ENCODE results near the gene DESI1. TPM values are rescaled to one million over a fixed set of nuclear protein-coding genes. Genes with fewer than 3 reads are reported as not detected.
"Not testable (repeated sequence)": the region's sequence is repeated elsewhere in the genome, so short reads cannot be mapped to it uniquely, and the experiment has no call there.

The DESI1 gene
- total RNA-seq, 1 experiment from 2014 or later: 26.0 TPM

DNA sequence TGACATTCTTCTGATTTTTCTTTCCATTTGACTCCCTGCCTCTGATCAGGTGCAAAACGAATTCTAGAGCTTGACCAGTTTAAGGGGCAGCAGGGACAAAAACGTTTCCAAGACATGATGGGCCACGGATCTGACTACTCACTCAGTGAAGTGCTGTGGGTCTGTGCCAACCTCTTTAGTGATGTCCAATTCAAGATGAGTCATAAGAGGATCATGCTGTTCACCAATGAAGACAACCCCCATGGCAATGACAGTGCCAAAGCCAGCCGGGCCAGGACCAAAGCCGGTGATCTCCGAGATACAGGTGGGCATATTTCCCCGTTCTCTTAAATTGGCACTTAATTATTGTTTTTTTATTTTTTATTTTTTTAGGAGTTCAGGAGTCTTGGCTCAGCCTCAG is 15.6 kb upstream of the DESI1 start:
- peak; percentile 70 for DNase-seq (ENCODE audit: low read depth)

DNA sequence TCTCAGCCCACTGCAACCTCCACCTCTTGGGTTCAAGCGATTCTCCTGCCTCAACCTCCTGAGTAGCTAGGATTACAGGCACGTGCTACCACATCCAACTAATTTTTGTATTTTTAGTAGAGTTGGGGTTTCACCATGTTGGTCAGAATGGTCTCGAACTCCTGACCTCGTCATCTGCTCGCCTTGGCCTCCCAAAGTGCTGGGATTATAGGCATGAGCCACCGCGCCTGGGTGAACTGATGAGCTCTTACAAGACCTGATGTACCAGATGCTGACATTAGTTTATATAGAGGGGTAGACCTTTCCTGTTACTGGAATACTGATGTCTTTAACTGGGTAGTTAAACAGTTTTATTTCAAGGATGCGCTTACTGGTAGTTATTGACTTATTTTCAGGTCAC is 13.8 kb upstream of the DESI1 start:
- DNase-seq (ENCODE audit: low read depth): not testable (repeated sequence)

DNA sequence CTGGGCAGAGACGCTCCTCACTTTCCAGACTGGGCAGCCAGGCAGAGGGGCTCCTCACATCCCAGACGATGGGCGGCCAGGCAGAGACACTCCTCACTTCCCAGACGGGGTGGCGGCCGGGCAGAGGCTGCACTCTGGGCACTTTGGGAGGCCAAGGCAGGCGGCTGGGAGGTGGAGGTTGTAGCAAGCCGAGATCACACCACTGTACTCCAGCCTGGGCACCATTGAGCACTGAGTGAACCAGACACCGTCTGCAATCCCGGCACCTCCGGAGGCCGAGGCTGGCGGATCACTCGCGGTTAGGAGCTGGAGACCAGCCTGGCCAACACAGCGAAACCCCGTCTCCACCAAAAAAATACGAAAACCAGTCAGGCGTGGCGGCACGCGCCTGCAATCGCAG is 10.8 kb upstream of the DESI1 start:
- not testable (repeated sequence) for DNase-seq (ENCODE audit: low read depth)

DNA sequence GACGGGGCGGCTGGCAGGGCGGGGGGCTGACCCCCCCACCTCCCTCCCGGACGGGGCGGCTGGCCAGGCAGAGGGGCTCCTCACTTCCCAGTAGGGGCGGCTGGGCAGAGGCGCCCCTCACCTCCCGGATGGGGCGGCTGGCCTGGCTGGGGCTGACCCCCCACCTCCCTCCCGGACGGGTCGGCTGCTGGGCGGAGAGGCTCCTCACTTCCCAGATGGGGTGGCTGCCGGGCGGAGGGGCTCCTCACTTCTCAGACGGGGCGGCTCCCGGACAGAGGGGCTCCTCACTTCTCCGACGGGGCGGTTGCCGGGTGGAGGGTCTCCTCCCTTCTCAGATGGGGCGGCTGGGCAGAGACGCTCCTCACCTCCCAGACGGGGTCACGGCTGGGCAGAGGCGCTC is 10.3 kb upstream of the DESI1 start:
- not testable (repeated sequence) for DNase-seq (ENCODE audit: low read depth)

DNA sequence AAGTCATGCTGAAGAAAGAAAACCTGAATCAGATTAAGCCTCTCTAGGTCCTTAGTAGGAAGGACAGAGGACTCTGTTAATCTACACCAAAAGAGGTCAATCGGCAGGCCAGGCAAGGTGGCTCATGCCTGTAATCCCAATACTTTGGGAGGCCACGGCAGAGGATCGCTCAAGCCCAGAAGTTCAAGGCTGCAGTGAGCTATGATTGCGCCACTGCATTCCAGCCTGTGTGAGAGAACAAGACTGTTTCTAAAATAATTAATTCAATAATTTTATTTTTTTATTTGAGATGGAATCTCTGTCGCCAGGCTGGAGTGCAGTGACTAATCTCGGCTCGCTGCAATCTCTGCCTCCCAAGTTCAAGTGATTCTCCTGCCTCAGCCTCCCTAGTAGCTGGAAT is 4.7 kb upstream of the DESI1 start:
- no peak for DNase-seq (ENCODE audit: low read depth)

DNA sequence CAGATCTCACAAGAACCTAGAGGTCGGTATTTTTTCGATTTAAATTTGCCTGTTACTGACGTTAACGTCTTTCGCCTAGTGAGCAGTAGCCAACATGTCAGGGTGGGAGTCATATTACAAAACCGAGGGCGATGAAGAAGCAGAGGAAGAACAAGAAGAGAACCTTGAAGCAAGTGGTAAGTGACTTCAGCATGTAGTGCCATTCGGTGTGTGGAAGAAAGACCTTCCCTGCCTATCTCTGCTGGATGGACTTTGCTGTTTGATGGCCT is 1.0 kb upstream of the DESI1 start:
- DNase-seq (ENCODE audit: low read depth): no peak

DNA sequence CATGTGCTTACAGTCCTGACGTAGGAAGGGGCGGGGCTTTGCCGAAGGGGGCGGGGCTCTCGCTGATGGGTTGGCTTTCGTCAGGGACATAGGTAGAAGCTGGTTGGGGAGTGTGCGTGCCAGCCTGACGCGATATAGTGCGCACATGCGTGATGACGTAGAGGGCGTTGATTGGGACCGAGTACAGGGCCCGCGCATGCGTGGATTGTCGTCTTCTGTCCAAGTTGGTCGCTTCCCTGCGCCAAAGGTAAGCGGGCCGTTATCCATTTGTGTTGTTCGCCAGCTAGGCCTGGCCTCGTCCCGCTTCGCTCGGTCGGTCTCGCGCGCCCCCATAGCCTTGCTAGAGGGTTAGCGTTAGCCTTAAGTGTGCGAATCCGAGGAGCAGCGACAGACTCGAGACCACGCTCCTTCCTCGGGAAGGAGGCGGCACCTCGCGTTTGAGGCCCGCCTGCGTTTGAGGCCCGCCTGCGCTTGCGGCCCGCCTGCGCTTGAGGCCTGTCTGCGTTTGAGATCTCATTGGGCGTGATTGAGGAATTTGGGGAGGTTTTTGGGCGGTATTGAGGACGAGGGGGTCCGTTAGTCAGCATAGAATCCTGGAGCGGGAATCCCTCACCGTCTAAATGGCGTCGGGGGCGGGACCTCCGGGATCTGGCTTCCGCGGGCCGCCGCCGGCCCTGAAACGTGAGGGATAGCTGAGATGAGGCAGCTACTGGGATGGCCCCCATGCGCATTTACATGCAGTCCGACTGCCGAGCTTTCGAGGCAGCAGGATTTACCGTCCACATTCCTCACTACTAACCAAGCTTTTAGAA is 462 bp upstream of the DESI1 start, which contains the start of gene XRCC6:
Gene XRCC6, plus strand, starts transcription at position 197 of the 812 bp plus-strand sequence. CDS start 710 bp downstream, outside the sequence.
- DNase-seq (ENCODE audit: low read depth): peak; percentile 98

DNA sequence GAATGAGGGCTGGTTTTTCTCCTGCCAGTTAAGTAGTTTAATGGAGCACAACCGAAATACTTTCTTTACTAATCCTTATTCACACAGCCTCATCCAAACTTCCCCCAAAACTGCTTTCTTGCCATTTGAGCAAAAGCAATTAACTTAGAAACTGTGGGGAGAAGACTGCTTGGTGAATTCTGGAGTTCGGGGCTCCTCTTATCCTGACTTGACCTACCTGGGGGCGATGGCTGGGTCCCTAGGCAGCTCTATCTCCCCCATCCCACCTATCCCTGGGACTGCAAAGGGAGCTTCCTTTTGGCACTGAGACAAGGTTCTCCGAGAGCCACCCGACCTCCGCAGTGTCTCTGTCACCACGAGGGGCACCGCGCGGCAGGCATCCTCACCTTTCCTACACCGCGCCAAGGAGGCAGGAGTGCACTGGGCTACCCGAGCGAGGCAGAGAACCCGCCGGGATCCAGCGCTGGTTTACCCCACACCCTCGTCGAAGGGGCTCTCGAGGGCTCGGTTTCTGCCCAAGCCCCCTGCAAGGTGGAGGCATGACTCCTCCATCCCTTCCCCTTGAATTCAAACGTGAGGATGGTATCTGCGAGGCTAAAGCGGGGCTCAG is 759 bp downstream of the DESI1 start:
- DNase-seq (ENCODE audit: low read depth): peak; percentile 35

DNA sequence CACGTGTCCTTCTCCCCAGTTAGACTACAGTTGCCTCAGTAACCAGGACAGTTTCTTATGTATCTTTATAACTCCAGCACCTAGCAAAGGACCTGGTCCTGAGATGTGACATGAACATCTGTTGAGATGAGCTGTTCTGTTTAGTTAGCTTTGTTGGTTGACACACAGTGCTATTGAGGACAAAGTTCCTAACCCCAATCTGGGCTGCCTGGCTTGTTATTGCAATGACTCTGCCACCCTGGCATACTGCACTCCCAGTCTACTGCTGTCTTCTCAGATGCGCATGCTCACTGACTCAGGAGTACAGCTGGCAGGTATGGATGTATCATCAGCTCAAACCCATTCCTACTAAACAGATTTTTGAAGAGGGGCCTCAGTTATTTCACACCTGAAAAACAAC is 7.4 kb downstream of the DESI1 start:
- no peak for DNase-seq (ENCODE audit: low read depth)

DNA sequence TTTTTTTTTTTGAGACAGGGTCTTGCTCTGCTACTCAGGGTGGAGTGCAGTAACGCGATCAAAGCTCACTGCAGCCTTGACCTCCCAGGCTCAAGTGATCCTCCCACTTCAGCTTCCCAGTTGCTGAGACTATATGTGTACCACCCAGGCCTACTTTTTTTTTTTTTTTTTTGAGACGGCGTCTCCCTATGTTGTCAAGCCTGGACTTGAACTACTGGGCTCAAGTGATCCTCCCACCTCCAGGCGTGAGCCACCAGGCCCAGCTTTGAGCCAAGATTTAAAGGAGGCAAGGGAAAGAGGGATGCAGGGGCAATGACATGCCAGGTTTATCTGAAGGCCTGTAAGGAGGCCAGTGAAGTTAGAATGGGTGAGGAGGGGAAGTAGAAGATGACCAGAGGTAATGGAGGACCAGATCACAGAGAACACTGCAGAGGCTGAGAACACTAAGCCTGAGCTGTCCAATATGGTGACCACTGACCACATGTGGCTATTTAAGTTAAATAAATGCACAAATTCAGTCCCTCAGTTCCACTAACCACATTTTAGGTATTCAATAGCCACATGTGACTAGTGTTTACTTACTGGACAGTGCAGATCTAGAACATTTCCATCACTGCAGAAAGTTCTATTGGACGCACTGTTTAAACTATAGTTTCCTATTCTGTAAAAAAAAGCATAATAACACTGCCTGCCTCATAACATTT is 8.1 kb downstream of the DESI1 start:
- no peak for DNase-seq (ENCODE audit: low read depth)

DNA sequence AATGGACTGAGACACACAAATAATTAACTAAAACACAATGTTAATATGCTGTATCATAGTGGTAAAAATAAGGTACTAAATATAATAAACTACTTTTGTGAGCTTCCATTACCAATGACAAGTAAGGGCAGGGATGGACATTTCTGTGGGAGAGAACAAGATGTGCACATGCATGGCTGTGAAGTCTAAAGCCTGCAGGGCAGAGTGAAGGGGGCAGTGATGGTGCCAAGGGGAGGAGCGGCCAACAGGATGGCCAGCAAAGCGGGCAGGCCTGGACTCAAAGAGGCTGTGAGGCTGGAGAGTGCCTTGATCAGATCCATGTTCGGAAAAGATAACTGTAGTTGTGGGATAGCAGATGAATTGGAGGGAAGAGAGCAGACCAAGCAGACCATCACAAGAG is 12.5 kb downstream of the DESI1 start:
- no peak for DNase-seq (ENCODE audit: low read depth)

DNA sequence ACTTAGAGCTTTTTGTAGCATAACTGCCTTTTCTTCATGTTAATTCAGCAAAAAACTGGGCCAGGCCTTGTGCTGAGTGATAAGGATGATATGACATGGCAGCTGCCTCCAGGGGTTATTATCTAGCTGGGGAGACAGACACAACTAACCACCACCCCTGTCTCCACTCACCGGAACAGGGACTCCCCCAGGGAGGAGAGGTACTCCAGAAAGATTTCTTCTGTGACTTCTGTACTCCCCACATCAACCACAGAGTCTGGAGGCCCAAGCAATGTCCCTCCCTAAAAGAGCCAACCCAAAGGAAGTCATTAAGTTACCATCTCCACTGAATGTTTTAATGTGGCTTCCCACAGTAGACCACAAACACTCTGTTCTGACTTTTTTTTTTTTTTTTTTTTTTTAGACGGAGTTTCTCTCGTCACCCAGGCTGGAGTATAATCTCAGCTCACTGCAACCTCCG is 16.9 kb downstream of the DESI1 start:
- DNase-seq (ENCODE audit: low read depth): peak; percentile 38

DNA sequence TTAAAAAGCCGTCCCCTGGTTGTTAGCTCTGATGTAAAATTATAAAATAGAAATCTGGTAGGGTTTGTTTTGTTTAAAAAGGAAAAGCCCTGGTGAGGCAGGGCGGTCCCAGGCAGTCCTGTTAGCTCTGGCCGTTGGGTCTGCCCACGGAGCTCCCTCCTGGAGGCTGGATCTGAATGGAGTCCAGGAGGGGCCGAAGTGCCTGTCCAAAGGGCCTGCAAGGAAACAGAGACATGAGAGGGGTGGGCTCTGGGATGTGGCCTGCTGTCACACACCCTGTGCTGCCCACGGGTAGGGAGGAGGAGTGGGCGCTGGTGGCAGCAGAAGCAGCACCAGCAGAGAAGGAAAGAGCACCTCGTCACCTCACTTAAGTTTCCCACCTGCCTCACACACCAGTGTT is 19.9 kb downstream of the DESI1 start:
- no peak for DNase-seq (ENCODE audit: low read depth)

DNA sequence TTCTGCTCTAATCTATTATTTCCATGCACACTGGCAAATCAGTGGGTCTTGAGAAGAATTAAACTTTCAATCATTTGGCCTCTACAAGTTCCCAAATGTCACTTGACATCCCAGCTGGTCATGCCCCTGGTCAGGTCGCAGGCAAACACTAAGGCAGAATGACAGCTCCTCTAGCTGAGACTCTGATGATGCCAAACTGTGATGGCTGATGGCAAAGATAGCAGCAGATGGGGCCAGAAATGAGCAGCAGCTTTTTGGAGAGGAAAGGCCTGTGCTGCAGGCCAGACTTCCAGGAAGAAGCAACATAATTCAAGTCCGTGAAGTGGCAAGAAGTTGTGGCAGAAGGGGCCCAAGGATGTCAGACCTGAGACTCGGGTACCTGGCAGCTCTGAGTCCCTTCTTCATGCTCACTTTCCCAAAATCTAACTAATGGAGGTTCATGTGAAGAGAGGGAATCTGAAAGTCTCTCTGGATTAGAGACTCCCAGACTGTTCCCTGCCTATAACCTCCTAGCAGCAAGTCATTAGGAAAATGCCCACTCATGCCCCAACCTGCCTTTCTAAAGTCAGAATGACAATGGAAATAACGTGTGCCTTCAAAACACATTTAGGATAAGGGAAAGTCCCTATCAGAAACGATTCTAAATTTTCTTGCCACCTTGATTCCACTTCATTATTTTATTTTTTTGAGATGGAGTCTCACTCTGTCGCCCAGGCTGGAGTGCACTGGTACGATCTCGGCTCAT is 21.8 kb downstream of the DESI1 start:
- no peak for DNase-seq (ENCODE audit: low read depth)

DNA sequence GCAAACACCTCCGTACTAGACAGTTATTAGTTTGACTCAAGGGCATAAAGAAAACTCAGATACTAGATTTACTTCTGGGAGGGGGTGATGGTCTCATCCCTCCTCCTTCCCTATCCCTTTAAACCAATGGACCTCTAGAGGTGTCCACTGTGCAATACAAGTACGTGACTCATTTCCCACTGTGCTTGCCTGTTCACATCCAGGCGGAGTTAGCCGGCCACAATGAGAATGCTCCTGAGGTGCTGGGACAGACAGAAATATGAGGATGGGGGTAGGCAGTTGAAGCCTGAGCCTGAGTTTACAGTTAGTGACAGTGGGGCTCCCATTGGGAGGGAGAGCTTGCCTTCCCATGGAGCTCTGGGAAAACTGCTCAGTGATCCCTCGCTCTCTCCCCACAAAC is 22.8 kb downstream of the DESI1 start:
- peak; percentile 84 for DNase-seq (ENCODE audit: low read depth)

DNA sequence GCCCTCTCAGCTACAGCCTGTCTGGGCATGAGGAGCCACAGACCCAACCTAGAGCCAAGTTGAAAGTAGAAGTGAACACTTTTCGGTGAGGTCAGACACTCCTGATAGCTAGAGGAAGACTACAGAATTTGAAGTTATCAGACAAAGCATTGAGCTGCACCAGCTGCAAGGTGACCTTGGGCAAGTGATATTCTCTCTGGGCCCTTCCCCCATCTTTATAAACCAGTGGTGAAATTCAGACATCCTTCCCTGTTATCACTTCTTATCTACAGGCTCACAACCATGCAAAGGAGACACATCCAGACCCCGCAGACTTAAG is 23.2 kb downstream of the DESI1 start:
- no peak for DNase-seq (ENCODE audit: low read depth)

DNA sequence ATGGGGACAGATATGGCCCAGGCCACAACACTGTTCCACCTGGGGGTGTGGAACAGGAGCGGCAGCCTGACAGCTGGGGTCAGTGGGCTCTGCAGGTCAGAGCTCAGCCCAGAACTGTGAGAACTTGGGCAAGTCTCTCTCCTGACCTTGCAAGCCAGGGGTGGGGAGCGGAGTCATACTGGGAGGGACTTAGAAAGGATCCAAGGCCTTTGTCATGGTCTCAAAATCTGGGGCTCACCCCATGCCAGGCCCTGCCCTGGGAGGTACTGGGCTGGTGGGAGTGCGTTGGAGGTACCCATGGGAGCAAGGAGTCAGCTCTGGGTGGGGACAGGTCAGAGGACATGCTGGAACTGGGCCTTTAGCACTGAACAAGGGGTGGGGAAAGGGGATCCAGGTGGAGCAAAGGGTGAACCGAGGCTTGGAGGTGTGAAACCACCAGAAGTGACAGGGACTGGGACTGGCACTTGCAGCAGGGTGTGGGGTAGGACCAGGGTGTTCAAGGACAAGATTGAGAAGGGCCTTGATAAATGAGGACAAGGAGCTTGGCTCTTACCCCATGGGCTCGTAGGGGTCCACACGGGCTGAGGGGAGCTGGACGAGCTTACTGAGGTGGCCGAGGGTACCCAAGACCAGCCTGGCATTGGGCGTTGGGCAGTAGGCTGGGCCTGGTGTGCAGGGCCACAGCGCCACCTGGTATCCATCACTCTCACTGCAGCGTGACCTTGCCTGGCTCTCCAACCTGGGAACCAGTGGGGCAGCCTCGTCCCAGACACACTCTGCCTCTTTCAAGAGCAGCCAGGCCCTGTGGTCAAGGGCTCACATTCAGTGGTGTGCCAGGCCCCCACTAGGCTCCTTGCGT is 23.8 kb downstream of the DESI1 start:
- peak; percentile 50 for DNase-seq (ENCODE audit: low read depth)

DNA sequence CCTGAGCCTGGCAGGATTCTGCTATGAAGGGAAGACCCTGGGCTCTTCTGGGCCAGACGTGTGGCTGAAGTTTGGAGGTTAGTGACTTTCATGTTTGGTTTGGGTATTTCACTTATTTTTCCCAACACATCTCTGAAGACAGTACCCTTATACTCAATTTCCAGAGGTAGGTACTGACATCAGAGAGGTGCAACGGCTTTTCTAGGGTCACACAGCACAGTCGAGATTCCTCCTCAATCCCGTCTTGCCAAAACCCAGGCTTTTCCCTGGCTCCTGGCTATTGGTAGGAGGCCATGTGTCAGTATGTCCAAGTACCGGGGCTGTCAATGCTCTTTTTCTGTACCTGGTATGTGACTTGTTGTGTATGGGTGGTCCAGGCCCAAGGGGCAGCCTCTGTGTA is 25.1 kb downstream of the DESI1 start:
- no peak for DNase-seq (ENCODE audit: low read depth)

DNA sequence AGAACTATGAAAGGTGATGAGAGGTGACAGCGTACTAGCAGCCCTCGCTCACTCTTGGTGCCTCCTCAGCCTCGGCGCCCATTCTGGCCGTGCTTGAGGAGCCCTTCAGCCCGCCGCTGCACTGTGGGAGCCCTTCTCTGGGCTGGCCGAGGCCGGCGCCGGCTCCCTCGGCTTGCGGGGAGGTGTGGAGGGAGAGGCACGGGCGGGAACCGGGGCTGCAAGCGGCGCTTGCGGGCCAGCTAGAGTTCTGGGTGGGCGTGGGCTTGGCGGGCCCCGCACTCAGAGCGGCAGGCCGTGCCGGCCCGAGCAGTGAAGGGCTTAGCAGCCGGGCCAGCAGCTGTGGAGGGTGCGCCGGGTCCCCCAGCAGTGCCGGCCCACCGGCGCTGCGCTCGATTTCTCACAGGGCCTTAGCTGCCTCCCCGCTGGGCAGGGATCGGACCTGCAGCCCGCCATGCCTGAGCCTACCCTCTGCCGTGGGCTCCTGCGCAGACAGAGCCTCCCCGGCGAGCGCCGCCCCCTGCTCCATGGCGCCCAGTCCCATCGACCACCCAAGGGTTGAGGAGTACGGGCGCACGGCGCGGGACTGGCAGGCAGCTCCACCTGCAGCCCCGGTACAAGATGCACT is 27.4 kb downstream of the DESI1 start:
- DNase-seq (ENCODE audit: low read depth): not testable (repeated sequence)

DNA sequence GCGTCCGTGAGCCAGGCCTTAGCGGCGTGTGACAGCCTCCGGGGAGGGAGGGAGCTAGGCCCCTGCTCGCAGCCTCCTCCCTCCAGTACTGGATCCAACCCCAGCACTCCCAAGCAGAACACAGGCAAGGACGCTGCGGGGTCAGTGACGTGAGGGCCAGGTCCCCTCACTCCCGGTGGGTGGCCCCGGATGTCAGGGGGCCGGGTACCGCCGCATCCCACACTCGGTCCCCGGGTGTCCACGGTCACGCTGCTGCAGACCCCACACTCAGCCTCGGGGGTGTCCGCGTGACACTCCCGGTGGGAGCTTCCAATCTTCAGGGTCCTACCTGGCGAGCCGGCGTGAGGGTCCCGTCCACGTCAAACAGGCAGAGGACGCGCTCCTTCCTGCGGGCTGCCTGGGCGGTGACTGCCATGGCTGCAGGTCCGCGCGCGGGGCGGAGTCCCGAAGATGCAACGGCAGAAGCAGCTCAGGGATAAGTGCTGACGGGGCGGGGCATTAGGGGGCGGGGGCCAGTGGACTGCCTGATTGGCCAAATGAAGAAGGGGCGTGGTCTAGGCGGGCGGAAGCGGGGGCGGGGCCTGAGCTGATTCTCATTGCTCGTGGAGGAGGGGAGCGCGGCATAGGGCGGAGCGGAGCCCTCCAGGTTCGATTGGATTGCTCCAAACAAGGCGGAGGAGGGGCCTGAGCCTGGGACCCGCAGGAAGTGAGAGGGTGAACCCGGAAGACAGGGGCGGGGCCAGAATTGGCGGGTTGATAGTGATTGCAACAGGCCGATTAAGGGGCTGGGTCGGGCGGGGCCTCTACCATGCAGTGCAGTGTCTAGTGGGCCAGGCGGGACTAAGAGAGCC is 31.2 kb downstream of the DESI1 start, which contains the start of gene PMM1:
Gene PMM1, minus strand, starts transcription at position 450 of the 851 bp plus-strand sequence. Its CDS starts 35 bp downstream, at position 415.
- DNase-seq (ENCODE audit: low read depth): peak; percentile 99

Measured in M059J (cell line).